K562 (cell line): ENCODE data around the gene NME4. TPM values are rescaled to one million over a fixed set of nuclear protein-coding genes. Genes with fewer than 3 reads are reported as not detected.

Source experiments
- ARHGAP35 ChIP-seq: fragments of 450-650 bp; IDR thresholded peaks from 2 replicates; pipeline ENCODE4 v1.6.1; 2018; ENCODE audit not compliant: partially characterized antibody
- CBX8 ChIP-seq: fragments of 200-600 bp; sonication (generic); IDR thresholded peaks from 2 replicates; pipeline ENCODE4 v1.6.1; 2012; ENCODE audit warnings: borderline replicate concordance, mixed run types, low read depth, mild to moderate bottlenecking, moderate library complexity, mixed read lengths, low read length, control low read depth, inconsistent platforms; ENCODE audit not compliant: poor library complexity, severe bottlenecking; ENCODE audit errors: extremely low read depth
- ETV5 ChIP-seq: sonication (generic); formaldehyde crosslinking; IDR thresholded peaks from 2 replicates; pipeline ENCODE4 v1.4.0; 2020; ENCODE audit warnings: low read depth, mild to moderate bottlenecking, missing genetic modification reagents
- FOXK1 ChIP-seq: sonication (generic); formaldehyde crosslinking; IDR thresholded peaks from 2 replicates; pipeline ENCODE4 v1.8.0; 2022; ENCODE audit warnings: missing genetic modification reagents, mild to moderate bottlenecking, borderline replicate concordance
- HOXB6 ChIP-seq: fragments of 250-450 bp; sonication (Bioruptor Pico); IDR thresholded peaks from 2 replicates; pipeline ENCODE4 v1.5.1; 2022; ENCODE audit warnings: mild to moderate bottlenecking, borderline replicate concordance
- LCOR ChIP-seq: sonication (generic); formaldehyde crosslinking; IDR thresholded peaks from 2 replicates; pipeline ENCODE4 v1.8.0; 2022; ENCODE audit warnings: mild to moderate bottlenecking, missing genetic modification reagents
- MAFG ChIP-seq: fragments of 450-650 bp; conservative IDR thresholded peaks from 2 replicates; pipeline ENCODE4 v1.6.1; 2016; ENCODE audit warnings: missing genetic modification characterization, missing compliant biosample characterization
- MTA1 ChIP-seq: fragments of 450-650 bp; IDR thresholded peaks from 2 replicates; pipeline ENCODE4 v1.6.1; 2017; ENCODE audit warnings: borderline replicate concordance
- MYNN ChIP-seq, 2 experiments: sonication (generic); formaldehyde crosslinking in 1 of 2; IDR thresholded peaks; 2 replicates each; pipeline versions ENCODE4 v1.5.0 to v1.6.1; 2016 to 2020; ENCODE audit warnings: antibody characterized with exemption in 1 of 2, missing genetic modification reagents in 1 of 2
- NBN ChIP-seq: fragments of 450-650 bp; IDR thresholded peaks from 2 replicates; pipeline ENCODE4 v1.6.1; 2016; ENCODE audit warnings: low read depth, mild to moderate bottlenecking
- NELFE ChIP-seq: IDR thresholded peaks from 2 replicates; pipeline ENCODE4 v1.6.1; 2011; ENCODE audit warnings: mild to moderate bottlenecking; ENCODE audit not compliant: insufficient read depth, insufficient read length
- NFYB ChIP-seq: IDR thresholded peaks from 2 replicates; pipeline ENCODE4 v1.6.1; 2011; ENCODE audit warnings: mild to moderate bottlenecking, moderate library complexity; ENCODE audit not compliant: insufficient read length; ENCODE audit errors: extremely low read depth
- PHB2 ChIP-seq: fragments of 450-650 bp; IDR thresholded peaks from 2 replicates; pipeline ENCODE4 v1.6.1; 2017; ENCODE audit warnings: low read depth
- PTBP1 ChIP-seq: fragments of 200-400 bp; formaldehyde crosslinking; IDR thresholded peaks from 2 replicates; pipeline ENCODE4 v1.6.1; 2017; ENCODE audit warnings: low read depth, low read length
- RBFOX2 ChIP-seq: fragments of 200-400 bp; formaldehyde crosslinking; IDR thresholded peaks from 2 replicates; pipeline ENCODE4 v1.6.1; 2017; ENCODE audit warnings: low read depth, mild to moderate bottlenecking, low read length, moderate library complexity
- RBM14 ChIP-seq: fragments of 200-400 bp; formaldehyde crosslinking; IDR thresholded peaks from 2 replicates; pipeline ENCODE4 v1.6.1; 2018; ENCODE audit warnings: low read depth, mild to moderate bottlenecking, low read length, moderate library complexity, borderline replicate concordance; ENCODE audit not compliant: insufficient read depth
- SMAD4 ChIP-seq: fragments of 250-450 bp; sonication (Bioruptor Pico); conservative IDR thresholded peaks from 2 replicates; pipeline ENCODE4 v1.8.0; 2021; ENCODE audit warnings: inconsistent platforms, mild to moderate bottlenecking, moderate library complexity
- U2AF2 ChIP-seq: fragments of 200-400 bp; formaldehyde crosslinking; optimal IDR thresholded peaks from 2 replicates; pipeline ENCODE3; 2017; ENCODE audit warnings: low read depth, mild to moderate bottlenecking, low read length
- ZNF75A ChIP-seq: fragments of 450-650 bp; formaldehyde crosslinking; IDR thresholded peaks from 2 replicates; pipeline ENCODE4 v1.4.0; 2020; ENCODE audit warnings: mild to moderate bottlenecking
- polyA plus RNA-seq, 8 experiments: library from polyadenylated mRNA; depleted of rRNA in 4 of 8; stranded (reverse) in 5 of 8; unstranded in 3 of 8; fragments of >200 nt; fragmentation: Nextera tagmentation in 2 of 8; fragmentation: Illumina TruSeq in 1 of 8; extraction: Ambion mirVana in 2 of 8; extraction: Trizol in 1 of 8; gene quantifications; 2 replicates each; pipeline versions ENCODE4 v1.2.1 to v1.2.3, GENCODE V29; 2011 to 2014; ENCODE audit warnings: inconsistent platforms in 1 of 8, missing spikeins in 1 of 8
- total RNA-seq, 7 experiments: library from RNA; depleted of rRNA in 6 of 7; stranded (reverse); fragments of >200 nt in 6 of 7; fragmentation: Illumina TruSeq in 2 of 7; extraction: Trizol in 2 of 7; gene quantifications; 2 replicates each; pipeline versions ENCODE4 v1.2.1 to v1.2.3, GENCODE V29; 2011 to 2021; ENCODE audit warnings: low replicate concordance in 1 of 7
- TF ChIP-seq, protein P1 (sequence below): sonication (generic); formaldehyde crosslinking; IDR thresholded peaks from 2 replicates; pipeline ENCODE4 v1.9.0; 2022; ENCODE audit warnings: mild to moderate bottlenecking, missing genetic modification reagents
- TF ChIP-seq, protein P2 (sequence below), 2 experiments: fragments of 450-650 bp; IDR thresholded peaks; 2 replicates each; pipeline ENCODE4 v1.6.1; 2018; ENCODE audit warnings: mild to moderate bottlenecking in 2 of 2, low read depth in 1 of 2; ENCODE audit not compliant: partially characterized antibody in 2 of 2
- TF ChIP-seq, protein P3 (sequence below), 2 experiments: fragments of 450-650 bp; IDR thresholded peaks; 2 replicates each; pipeline ENCODE4 v1.6.1; 2016

NME4 gene
- total and polyA plus RNA-seq, 9 of the 15 experiments (the other 6 are each of a cell fraction or from before 2014, with no cell fraction given): 15.4 to 264 (median 139) TPM

DNA sequence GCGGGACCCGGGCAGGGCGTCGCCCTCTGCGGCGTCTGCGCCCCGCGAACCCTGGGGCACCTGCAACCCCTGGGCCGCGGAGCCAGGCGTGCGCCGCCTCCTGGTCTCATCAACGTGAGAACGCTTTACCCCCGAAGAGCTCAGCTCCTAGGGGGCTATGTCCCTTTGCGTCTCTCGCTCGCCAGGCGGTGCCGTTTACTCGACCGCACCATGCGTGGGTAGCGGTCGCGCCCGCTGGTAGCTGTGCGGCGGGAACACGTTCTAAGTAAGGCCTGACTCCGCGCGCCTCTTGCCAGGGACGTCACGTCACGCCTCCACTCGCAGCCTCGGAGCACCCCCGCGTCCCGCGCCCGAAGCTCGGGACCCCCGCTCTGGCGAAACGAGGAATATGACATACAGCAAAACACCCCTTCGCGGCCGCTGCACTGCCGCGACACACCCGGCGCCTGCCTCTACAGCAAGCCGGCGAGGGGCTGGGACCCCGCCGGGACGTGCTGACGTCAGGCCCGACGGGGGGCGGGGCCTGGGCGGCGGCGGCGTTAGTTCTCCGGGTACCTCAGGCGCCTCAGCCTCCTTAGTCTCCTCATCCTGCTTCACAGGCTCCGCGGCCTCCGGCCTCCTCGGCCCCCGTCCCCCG, 28.2 kb downstream of the NME4 start, which contains the start of gene RAB11FIP3 (continued):
- TF ChIP-seq, protein P1, sequence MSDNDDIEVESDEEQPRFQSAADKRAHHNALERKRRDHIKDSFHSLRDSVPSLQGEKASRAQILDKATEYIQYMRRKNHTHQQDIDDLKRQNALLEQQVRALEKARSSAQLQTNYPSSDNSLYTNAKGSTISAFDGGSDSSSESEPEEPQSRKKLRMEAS (CRISPR knock-in tag): peak; percentile 90
- TF ChIP-seq HOXB6 (CRISPR knock-in tag) (no peak), RBFOX2 (peak; percentile 84), SMAD4 (CRISPR knock-in tag) (peak; percentile 70), NBN (no peak; the same call in 1 of the 2 replicates), MTA1 (no peak), U2AF2 (no peak), ZNF75A (no peak), PTBP1 (no peak), FOXK1 (CRISPR knock-in tag) (no peak), PHB2 (no peak), NFYB (no peak), MYNN (IDR thresholded peaks at IDR 0.05) (no peak), MYNN (CRISPR knock-in tag; IDR thresholded peaks at IDR 0.05) (no peak), CBX8 (no peak), RBM14 (no peak), MAFG (tag) (no peak), LCOR (CRISPR knock-in tag) (0 out of 2 replicates have a peak, but pooled peaks have one; percentile 23), ETV5 (CRISPR knock-in tag) (no peak), ARHGAP35 (no peak), NELFE (no peak)
- TF ChIP-seq, protein P2, sequence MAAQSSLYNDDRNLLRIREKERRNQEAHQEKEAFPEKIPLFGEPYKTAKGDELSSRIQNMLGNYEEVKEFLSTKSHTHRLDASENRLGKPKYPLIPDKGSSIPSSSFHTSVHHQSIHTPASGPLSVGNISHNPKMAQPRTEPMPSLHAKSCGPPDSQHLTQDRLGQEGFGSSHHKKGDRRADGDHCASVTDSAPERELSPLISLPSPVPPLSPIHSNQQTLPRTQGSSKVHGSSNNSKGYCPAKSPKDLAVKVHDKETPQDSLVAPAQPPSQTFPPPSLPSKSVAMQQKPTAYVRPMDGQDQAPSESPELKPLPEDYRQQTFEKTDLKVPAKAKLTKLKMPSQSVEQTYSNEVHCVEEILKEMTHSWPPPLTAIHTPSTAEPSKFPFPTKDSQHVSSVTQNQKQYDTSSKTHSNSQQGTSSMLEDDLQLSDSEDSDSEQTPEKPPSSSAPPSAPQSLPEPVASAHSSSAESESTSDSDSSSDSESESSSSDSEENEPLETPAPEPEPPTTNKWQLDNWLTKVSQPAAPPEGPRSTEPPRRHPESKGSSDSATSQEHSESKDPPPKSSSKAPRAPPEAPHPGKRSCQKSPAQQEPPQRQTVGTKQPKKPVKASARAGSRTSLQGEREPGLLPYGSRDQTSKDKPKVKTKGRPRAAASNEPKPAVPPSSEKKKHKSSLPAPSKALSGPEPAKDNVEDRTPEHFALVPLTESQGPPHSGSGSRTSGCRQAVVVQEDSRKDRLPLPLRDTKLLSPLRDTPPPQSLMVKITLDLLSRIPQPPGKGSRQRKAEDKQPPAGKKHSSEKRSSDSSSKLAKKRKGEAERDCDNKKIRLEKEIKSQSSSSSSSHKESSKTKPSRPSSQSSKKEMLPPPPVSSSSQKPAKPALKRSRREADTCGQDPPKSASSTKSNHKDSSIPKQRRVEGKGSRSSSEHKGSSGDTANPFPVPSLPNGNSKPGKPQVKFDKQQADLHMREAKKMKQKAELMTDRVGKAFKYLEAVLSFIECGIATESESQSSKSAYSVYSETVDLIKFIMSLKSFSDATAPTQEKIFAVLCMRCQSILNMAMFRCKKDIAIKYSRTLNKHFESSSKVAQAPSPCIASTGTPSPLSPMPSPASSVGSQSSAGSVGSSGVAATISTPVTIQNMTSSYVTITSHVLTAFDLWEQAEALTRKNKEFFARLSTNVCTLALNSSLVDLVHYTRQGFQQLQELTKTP (IDR thresholded peaks at IDR 0.05; ENCODE audit: low read depth in 1 of 2, partially characterized antibody in 2 of 2): no peak
- TF ChIP-seq, protein P3, sequence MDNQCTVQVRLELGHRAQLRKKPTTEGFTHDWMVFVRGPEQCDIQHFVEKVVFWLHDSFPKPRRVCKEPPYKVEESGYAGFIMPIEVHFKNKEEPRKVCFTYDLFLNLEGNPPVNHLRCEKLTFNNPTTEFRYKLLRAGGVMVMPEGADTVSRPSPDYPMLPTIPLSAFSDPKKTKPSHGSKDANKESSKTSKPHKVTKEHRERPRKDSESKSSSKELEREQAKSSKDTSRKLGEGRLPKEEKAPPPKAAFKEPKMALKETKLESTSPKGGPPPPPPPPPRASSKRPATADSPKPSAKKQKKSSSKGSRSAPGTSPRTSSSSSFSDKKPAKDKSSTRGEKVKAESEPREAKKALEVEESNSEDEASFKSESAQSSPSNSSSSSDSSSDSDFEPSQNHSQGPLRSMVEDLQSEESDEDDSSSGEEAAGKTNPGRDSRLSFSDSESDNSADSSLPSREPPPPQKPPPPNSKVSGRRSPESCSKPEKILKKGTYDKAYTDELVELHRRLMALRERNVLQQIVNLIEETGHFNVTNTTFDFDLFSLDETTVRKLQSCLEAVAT (IDR thresholded peaks at IDR 0.05): no peak
